Fibroblast of lung (primary cell): Measurements from ENCODE around the gene ORC3. TPM values are rescaled to one million over a fixed set of nuclear protein-coding genes. Genes with fewer than 3 reads are reported as not detected.
"Not testable (repeated sequence)": the region's sequence is repeated elsewhere in the genome, so short reads cannot be mapped to it uniquely, and the experiment has no call there.

Source experiments
- DNase-seq, 2 donors: peaks; one replicate each; pipeline versions ENCODE4 v3.0.0 to v3.0.0-alpha.2; 2010; ENCODE audit warnings: low read depth in 2 of 2
- H2AFZ ChIP-seq: 2 replicates; pipeline ENCODE4 v1.5.1; 2012; ENCODE audit warnings: low read length, control low read depth, inconsistent platforms
- H3K27ac ChIP-seq: 2 replicates; pipeline ENCODE4 v1.5.1; 2011; ENCODE audit warnings: low read length, control low read depth; ENCODE audit not compliant: insufficient read depth
- H3K27me3 ChIP-seq: 2 replicates; pipeline ENCODE4 v1.5.1; 2011; ENCODE audit warnings: mild to moderate bottlenecking, low read length; ENCODE audit not compliant: control insufficient read depth, insufficient read depth
- H3K36me3 ChIP-seq: 2 replicates; pipeline ENCODE4 v1.5.1; 2011; ENCODE audit warnings: low read length; ENCODE audit not compliant: control insufficient read depth, insufficient read depth
- H3K4me1 ChIP-seq: 2 replicates; pipeline ENCODE4 v1.5.1; 2011; ENCODE audit warnings: low read length; ENCODE audit not compliant: control insufficient read depth, insufficient read depth; ENCODE audit errors: extremely low read depth
- H3K4me2 ChIP-seq: 2 replicates; pipeline ENCODE4 v1.5.1; 2011; ENCODE audit warnings: low read length, control low read depth; ENCODE audit not compliant: insufficient read depth; ENCODE audit errors: extremely low read depth
- H3K4me3 ChIP-seq, 4 experiments: fragments of 200-600 bp in 1 of 4; sonication (generic) in 1 of 4; replicated peaks in 1 of 4; 2 replicates each; pipeline ENCODE4 v1.5.1; 2011 to 2016; ENCODE audit warnings: low read length in 4 of 4, low read depth in 3 of 4, mild to moderate bottlenecking in 3 of 4, control low read depth in 2 of 4, inconsistent platforms in 1 of 4, mixed read lengths in 1 of 4; ENCODE audit not compliant: insufficient read depth in 1 of 4; ENCODE audit errors: control extremely low read depth in 1 of 4
- H3K79me2 ChIP-seq: 2 replicates; pipeline ENCODE4 v1.5.1; 2012; ENCODE audit warnings: mild to moderate bottlenecking, low read length, inconsistent platforms; ENCODE audit not compliant: control insufficient read depth, insufficient read depth
- H3K9ac ChIP-seq: 2 replicates; pipeline ENCODE4 v1.5.1; 2011; ENCODE audit warnings: mild to moderate bottlenecking, low read length, control low read depth; ENCODE audit not compliant: insufficient read depth
- H3K9me3 ChIP-seq: 2 replicates; pipeline ENCODE4 v1.5.1; 2012; ENCODE audit warnings: low read depth, low read length; ENCODE audit not compliant: control insufficient read depth, insufficient read depth
- H4K20me1 ChIP-seq: 2 replicates; pipeline ENCODE4 v1.5.1; 2011; ENCODE audit warnings: low read length; ENCODE audit not compliant: control insufficient read depth, insufficient read depth; ENCODE audit errors: extremely low read depth
- CTCF ChIP-seq, 2 donors: IDR thresholded peaks in 1 of 2; conservative IDR thresholded peaks in 1 of 2; 1 replicate in 1 of 2; 2 replicates in 1 of 2; pipeline ENCODE4 v1.5.1; 2011 to 2012; ENCODE audit warnings: low read length in 2 of 2, control low read depth in 1 of 2, inconsistent platforms in 1 of 2, low read depth in 1 of 2, mild to moderate bottlenecking in 1 of 2
- EZH2 ChIP-seq: IDR thresholded peaks from 2 replicates; pipeline ENCODE4 v1.5.1; 2012; ENCODE audit warnings: low read length, control low read depth, mild to moderate bottlenecking; ENCODE audit errors: missing control alignments
- polyA plus RNA-seq, 2 donors: library from polyadenylated mRNA; depleted of rRNA in 1 of 2; stranded (reverse) in 1 of 2; unstranded in 1 of 2; fragments of >200 nt; gene quantifications; 2 replicates each; pipeline ENCODE4 v1.2.1, GENCODE V29; 2011 to 2012; ENCODE audit warnings: missing spikeins in 1 of 2
- total RNA-seq: library from RNA; depleted of rRNA; stranded (reverse); fragments of >200 nt; gene quantifications from 2 replicates; pipeline ENCODE4 v1.2.1, GENCODE V29; 2014

Gene ORC3
- total and polyA plus RNA-seq, 2 donors (not counting 1 experiment from before 2014, with no cell fraction given), result 23.8 to 37.9 TPM

- TF ChIP-seq CTCF (conservative IDR thresholded peaks at IDR 0.05 in 1 of 2, IDR thresholded peaks at IDR 0.05 in 1 of 2; ENCODE audit: low read depth in 1 of 2, low read length in 2 of 2) (no peak), EZH2 (no peak)
- no peaks in the 10 kb centered on the region for H3K36me3 ChIP-seq
- H3K9me3 ChIP-seq, result no peaks in the 10 kb centered on the region
- H3K9ac ChIP-seq, result no peak overlapping the region
- peaks cover 6% of the 10 kb centered on the region for H3K4me1 ChIP-seq
- DNase-seq, result peak; percentile 49 to 78
- peaks cover 7% of the 10 kb centered on the region for H3K79me2 ChIP-seq
- H3K27ac ChIP-seq, result peak overlapping the region; percentile 53
- H2AFZ ChIP-seq, result no peak overlapping the region
- peak overlapping the region in 1 of 4 experiments; percentile 2 for H3K4me3 ChIP-seq
- no peaks in the 10 kb centered on the region for H3K27me3 ChIP-seq
- no peaks in the 10 kb centered on the region for H4K20me1 ChIP-seq
- H3K4me2 ChIP-seq, result peak overlapping the region; percentile 45
Observed at GRCh38 chr6:87706187-87706966, 116.4 kb downstream of the ORC3 start.

GRCh38 chr6:87708581-87709427, 118.9 kb downstream of the ORC3 start:
- DNase-seq, H4K20me1 ChIP-seq, H3K4me2 ChIP-seq, H3K27me3 ChIP-seq, H2AFZ ChIP-seq, H3K27ac ChIP-seq, H3K4me3 ChIP-seq, H3K9me3 ChIP-seq, H3K36me3 ChIP-seq, H3K9ac ChIP-seq, H3K79me2 ChIP-seq, H3K4me1 ChIP-seq: not testable (repeated sequence)

DNA sequence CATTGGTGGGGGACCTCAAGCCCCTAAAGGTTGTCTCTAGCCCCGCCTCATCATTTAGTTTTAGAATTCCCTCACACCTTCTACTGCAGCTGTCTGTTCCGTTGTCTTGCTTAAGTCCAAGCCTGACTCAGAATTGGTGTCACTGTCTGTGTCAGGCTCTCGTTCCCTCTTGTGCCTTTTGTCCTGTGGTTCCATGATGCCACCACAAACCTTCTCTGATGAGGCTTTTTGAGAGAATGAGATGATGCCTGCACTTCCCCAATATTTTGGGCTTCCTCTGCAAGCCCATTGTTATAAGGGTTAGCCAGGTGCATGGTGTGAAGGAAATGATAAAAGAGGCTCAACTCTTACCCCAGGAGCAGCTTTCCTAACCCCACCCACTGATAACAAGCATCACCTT, 120.2 kb downstream of the ORC3 start:
- DNase-seq, result no peak
- Histone ChIP-seq H3K4me1 (peaks cover 8% of the 10 kb centered on the region), H3K4me2 (no peak overlapping the region), H2AFZ (no peak overlapping the region), H3K27me3 (no peaks in the 10 kb centered on the region), H3K36me3 (no peaks in the 10 kb centered on the region), H4K20me1 (no peaks in the 10 kb centered on the region), H3K79me2 (no peaks in the 10 kb centered on the region), H3K27ac (no peak overlapping the region), H3K4me3 (no peak overlapping the region), H3K9me3 (no peaks in the 10 kb centered on the region), H3K9ac (no peak overlapping the region)
- TF ChIP-seq CTCF (conservative IDR thresholded peaks at IDR 0.05 in 1 of 2, IDR thresholded peaks at IDR 0.05 in 1 of 2; ENCODE audit: low read depth in 1 of 2, low read length in 2 of 2), result no peak
- no peak for TF ChIP-seq EZH2

GRCh38 chr6:87712713-87713112, 122.8 kb downstream of the ORC3 start:
- not testable (repeated sequence) for H3K9ac ChIP-seq, H3K27me3 ChIP-seq, H3K36me3 ChIP-seq, H3K4me3 ChIP-seq, H3K9me3 ChIP-seq, DNase-seq, H4K20me1 ChIP-seq, H3K4me1 ChIP-seq, H2AFZ ChIP-seq, H3K79me2 ChIP-seq, H3K4me2 ChIP-seq, H3K27ac ChIP-seq
